Sciatic nerve (tissue), 2 donors: Measurements from ENCODE around the gene TICAM2. TPM values are rescaled to one million over a fixed set of nuclear protein-coding genes. Genes with fewer than 3 reads are reported as not detected.
"Not testable (repeated sequence)": the region's sequence is repeated elsewhere in the genome, so short reads cannot be mapped to it uniquely, and the experiment has no call there.

Experiments used
- ATAC-seq: fragments of 200-7000 bp; cut with Tn5 transposase; one replicate; pipeline ENCODE4 v1.9.1; 2020; ENCODE audit warnings: mild to moderate bottlenecking, moderate library complexity
- DNase-seq: peaks from one replicate; pipeline ENCODE4 v3.0.0-alpha.2; 2020; ENCODE audit warnings: low spot score
- intact Hi-C: fragments of 100-400 bp; cut with DNase I; formaldehyde crosslinking; loops from one replicate; pipeline ENCODE4 v1.14.2; 2022
- total RNA-seq: library from RNA; stranded (reverse); fragmentation: NEBNext Ultra II Directional; extraction: Animal tissue kit (Norgen Biotek cat#: 25700); gene quantifications from one replicate; pipeline ENCODE4 v1.2.1, GENCODE V29; 2021
- donor health status: DM: no; HTN: no; CAD: no.
- donor health status: DM: no; HTN: no; CAD: no.

Gene TICAM2, protein sequence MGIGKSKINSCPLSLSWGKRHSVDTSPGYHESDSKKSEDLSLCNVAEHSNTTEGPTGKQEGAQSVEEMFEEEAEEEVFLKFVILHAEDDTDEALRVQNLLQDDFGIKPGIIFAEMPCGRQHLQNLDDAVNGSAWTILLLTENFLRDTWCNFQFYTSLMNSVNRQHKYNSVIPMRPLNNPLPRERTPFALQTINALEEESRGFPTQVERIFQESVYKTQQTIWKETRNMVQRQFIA
- total RNA-seq: 5.9 TPM

DNA sequence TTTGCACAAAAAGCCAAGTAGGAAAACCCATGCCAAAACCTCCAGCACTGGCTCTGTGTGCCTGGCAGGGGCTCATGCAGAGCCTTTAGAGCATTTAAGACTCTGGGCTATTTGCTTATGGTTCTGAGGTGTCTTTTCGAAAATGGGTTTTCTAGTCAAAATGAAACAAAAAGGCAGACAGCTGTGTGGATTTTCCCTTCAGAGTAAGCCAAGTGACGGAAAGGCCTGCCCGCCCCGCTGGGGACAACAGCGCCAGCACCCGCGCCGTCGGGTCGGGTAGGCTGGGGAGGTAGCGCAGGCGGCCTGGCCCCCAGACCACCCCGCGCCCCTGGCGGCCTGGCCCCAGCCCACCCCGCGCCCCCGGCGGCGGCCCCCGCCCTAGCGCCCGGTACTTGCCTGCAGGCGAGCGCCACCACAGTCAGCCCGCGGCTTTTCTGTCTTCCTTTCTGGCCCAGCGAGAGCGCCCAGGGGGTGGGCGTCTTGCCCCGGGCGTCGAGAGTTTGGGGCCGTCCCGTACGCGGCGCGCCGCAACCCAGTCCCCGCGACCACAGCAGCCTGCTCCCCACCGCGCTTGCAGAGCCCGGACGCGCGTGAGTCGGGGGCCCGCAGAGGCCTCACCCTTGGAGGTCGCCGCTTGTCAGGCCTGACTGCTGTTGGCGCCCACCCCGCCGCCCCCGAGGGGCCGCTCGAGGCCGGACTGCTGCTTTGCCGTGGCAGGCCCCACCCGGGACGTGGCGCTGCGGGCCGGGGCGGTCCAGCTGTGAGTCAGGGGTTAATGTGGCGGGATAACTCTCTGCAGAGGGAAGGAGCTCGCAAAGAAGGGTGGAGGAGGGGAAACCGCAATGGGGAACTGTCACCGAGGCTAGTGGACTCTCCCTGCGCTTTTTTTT lies at the start of gene TICAM2:
Gene TICAM2, minus strand, starts transcription at position 779 of the 890 bp plus-strand sequence. CDS start 21,223 bp downstream, outside the sequence.
- peak; percentile 80 for DNase-seq
- intact Hi-C loops: no loop called here

DNA sequence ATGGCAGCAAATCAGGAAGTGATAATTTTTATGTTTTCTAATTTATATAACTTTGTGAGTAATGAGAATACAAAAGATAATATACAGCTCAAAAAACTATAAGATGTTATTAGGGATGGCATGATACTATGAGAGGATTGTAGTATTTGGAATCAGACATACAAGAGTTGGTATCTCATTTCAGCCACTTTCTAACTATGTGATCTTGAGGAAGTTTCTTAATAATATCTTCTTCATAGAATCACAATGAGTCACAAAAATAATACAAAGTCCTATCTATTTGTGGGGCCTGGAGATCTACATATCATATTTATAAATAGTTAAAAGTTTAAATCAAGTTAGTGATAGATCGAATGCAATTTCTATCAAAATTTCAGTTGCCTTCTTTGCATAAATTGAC lies 47.3 kb upstream of the TICAM2 start:
- DNase-seq (no peak), ATAC-seq (no peak)
- intact Hi-C loops: no loop called here

More for the DNA sequence above, at the start of gene TICAM2:
- ATAC-seq: peak; percentile 89

DNA sequence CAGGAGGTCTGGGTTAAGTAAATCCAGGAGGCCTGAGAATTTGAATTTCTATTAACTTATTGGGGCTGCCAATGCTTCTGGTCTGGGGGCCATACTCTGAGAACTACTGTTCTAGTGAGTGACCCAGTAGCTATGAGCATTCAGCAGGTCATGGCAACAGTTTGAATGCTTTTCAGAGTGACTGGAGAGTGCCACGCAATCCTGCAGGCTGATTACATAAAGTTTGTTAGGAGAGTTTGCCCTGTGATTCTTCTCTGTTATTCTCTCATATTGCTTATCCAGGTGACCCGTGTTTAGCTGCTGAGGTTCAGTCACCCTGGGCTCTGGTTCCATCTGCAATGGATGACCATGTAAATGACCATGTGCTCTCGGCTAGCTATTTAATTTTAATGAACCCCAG lies 45.8 kb upstream of the TICAM2 start:
- intact Hi-C loops: no loop called here
- ATAC-seq (no peak), DNase-seq (no peak)

DNA sequence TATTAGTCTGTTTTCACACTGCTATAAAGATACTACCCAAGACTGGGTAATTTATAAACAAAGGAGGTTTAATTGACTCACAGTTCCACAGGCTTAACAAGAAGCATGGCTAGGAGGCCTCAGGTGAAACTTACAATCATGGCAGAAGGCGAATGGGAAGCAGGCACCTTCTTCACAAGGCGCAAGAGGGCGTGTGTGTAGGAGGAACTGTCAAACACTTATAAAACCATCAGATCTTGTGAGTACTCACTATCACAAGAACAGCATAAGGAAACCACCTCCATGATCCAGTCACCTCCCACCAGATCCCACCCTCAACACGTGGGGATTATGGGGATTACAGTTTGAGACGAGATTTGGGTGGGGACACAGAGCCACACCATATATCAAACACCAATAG lies 43.1 kb upstream of the TICAM2 start:
- intact Hi-C loops, DNase-seq, ATAC-seq: not testable (repeated sequence)

DNA sequence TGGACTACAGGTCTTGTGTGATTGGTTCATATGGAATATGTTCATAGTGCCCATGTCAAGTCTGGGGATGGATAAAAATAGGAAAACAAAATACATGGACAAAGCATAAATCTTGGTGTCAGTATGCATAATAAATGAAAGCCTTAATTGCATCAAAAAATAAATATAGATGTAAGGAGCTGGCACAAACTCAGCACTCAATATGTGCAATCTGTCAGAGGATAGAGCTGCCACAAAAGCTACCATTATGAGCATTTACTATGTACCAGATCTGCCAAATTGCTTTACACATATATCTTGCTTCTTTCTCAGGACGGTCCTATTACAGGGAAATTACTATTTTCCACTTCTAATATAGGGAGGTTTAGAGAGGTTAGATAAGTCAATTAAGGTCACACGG lies 41.8 kb upstream of the TICAM2 start:
- ATAC-seq: no peak
- DNase-seq: no peak
- intact Hi-C loops: no loop called here

DNA sequence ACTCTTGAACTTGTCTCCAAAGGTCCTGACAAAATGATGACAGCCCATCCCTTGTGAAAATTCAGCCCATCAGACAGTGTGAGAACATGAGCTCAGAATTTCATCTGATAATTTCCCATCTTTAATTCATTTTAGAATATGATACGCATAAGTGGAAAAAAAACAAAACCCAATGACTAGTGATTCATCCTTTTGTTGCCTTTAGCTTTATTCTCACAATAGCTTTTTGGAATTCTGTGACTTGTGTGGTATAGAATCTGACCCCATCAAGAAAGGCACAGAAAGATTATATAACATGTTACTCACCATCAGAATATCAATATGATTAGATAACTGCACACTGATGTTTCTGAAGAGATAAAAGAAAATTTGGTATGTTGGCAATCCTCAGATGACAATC lies 39.7 kb upstream of the TICAM2 start:
- ATAC-seq (no peak), DNase-seq (no peak)
- intact Hi-C loops: no loop called here

DNA sequence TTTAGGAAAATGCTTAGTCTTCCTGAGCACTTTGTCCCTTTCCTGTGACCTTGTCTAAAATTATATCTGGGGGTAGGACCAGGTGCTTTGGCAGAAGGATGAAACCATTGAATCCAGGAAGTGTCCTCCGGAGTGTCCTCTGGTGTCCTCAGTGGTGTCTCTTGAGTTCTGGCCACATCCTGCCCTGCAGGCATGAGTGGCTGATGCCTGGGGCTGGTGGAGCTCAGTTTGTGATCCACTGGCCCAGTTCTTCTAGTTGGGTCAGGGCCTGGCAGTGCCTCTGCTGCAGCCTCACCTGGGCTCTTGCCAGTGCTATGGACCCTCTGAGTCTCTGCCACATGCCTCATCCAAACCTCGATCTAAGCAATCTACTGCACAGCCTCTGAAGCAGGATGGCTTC lies 38.0 kb upstream of the TICAM2 start:
- ATAC-seq: no peak
- intact Hi-C loops: no loop called here
- no peak for DNase-seq

DNA sequence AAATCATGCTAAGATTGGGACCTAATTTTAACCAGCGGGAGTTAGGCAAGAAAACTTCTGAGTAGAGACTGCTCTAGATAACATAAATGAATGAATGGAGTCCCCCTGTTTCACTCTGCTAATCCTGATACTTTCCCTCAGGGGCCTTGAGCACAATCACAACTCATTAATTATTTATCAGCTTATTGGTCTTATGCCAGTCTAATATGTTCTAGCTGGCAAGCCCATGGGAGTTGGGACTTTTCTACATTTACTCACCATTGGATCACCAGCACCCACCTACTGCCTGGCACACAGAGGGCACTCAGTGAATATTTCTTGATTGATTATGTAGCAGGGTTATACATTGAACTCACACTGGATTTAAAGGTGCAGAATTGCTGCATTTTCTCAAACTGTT lies 37.1 kb upstream of the TICAM2 start:
- no peak for ATAC-seq
- DNase-seq: no peak
- intact Hi-C loops: no loop called here

DNA sequence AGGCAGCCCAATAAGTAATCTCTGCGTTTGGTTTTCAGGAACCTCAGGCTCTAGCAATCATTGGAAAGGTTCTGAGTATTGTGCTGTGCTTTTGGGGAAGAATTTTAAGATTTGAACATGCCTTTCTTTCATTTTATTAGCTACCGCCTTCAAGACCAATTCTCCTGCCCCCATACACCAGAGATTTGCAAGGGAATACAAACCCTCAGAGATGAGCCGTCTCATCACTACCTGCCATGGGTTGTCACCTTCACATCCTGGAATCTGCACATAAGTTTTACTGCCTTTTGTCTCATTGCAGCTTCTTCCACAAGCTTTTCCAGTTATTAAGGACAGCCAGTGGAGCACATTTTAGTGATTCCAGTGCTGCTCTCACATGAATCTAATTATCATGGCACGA lies 35.2 kb upstream of the TICAM2 start:
- no peak for ATAC-seq
- intact Hi-C loops: no loop called here
- DNase-seq: no peak

DNA sequence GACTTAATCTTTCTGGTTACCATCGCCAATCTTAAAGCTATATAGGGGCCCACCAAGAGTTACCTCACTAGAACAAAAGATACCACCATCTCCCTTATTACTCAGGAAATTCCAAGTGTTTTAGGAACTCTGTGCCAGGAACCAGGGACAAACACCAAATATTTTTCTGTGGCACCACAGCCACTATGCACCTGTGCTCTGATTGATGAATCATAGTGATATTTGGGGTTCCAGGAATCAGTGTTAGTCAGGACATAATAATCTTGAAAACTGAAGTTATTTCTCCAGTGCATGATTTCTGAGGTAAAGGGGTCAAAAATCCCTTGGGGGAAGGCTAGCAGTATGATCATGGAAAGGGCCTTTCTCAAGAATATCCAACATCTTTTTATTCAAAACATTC lies 33.7 kb upstream of the TICAM2 start:
- ATAC-seq: no peak

DNA sequence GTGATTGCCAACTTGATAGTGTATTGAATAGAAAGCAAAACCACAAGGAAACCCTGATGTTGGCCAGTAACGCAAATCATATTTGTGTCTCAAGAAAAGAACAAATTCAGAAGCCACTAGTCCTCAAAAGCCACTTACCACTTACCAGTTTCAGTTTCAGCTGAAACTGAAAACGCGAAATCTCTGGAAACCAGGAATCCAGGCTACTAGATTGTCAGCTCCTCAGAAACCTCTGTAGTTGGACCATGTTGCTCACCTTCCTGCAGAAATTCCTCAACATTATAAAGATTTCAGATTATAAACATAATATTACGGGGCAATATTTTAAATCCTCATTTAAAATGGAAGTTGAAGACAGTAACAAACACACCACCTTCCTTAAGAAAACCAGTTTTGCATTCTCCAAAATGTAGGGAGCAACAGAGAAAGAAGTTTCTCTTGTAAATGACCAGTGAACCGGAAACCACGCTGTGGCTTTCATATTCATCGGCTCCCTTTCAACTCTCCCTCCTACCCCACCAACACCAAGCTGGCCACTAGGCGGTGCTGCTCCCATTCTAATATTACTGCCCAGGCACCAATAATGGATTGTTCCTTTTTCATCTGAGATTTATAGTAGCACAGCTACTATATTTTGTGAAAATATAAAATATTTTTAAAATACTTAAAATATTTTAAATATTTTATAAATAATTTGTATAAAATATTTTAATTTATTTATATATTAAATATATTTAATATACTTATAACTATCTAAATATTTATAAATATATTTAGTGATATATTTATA lies 32.3 kb upstream of the TICAM2 start:
- ATAC-seq: peak; percentile 98

More for the DNA sequence above, 33.7 kb upstream of the TICAM2 start:
- intact Hi-C loops: no loop called here
- DNase-seq: no peak

DNA sequence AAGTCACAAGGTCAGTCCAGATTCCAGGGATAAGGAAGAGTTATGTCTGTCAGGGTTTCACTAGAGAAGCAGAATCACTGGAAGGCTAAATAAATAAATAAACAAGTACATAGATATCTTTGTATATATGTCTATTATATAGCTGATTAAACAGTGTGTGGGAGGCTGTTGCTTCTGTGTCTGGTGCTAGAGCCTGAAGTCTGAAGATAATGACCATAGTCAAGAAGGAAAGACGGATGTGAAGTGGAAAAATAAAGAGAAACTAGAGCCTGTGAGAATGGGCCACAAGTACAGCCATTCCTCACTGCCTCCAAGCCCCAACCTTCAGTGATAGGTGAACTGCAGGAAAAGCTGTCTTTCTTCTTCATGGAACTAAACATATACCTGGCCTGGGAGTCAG lies 27.6 kb upstream of the TICAM2 start:
- intact Hi-C loops: loop anchor here (5.0 kb wide), 1 partner anchor 207 kb away; no protein-coding TSS in a partner anchor
- DNase-seq (no peak), ATAC-seq (no peak)

More for the DNA sequence above, 32.3 kb upstream of the TICAM2 start:
- intact Hi-C loops: loop anchor here (5.0 kb wide), 1 partner anchor 203 kb away; no protein-coding TSS in a partner anchor
- DNase-seq: peak; percentile 97

DNA sequence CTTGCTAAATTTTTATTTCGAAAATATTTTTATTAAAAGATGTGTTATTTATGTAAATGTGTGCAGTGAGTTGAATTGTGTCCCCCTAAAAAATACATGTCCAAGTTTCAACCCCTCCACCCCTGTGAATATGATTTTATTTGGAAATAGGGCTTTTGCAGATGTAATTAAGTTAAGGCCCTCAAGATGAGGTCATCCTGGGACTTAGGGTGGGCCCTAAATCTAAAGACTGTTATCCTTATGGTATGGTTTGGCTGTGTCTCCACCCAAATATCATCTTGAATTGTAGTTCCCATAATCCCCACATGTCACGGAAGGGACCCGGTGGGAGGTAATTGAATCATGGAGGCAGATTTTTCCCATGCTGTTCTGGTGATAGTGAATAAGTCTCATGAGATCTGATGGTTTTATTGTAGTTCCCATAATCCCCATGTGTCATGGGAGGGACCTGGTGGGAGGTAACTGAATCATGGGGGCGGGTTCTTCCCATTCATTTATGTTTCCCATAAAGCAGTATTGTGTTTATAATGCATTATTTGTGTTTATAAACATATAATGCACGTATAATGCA lies 25.1 kb upstream of the TICAM2 start:
- ATAC-seq: no peak
- DNase-seq: no peak
- intact Hi-C loops: no loop called here

DNA sequence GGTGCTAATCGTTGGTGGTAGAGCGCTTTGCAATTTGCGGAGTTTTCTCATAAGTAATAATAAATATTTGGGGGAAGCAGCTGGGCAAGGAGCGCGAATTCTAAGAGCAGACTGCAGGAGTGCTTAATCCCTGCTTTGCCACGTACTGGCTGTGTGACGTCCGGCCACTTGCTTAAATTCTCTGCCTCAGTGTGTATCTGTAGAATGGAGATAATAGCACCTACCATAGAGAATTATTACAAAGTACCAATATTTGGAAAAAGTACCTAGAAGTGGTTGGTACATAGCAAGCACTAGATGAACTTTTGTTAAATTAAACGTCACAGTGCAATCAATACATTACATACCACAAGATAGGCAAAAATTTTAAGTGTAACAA lies 24.2 kb upstream of the TICAM2 start:
- no peak for DNase-seq
- intact Hi-C loops: no loop called here
- ATAC-seq: peak; percentile 52

DNA sequence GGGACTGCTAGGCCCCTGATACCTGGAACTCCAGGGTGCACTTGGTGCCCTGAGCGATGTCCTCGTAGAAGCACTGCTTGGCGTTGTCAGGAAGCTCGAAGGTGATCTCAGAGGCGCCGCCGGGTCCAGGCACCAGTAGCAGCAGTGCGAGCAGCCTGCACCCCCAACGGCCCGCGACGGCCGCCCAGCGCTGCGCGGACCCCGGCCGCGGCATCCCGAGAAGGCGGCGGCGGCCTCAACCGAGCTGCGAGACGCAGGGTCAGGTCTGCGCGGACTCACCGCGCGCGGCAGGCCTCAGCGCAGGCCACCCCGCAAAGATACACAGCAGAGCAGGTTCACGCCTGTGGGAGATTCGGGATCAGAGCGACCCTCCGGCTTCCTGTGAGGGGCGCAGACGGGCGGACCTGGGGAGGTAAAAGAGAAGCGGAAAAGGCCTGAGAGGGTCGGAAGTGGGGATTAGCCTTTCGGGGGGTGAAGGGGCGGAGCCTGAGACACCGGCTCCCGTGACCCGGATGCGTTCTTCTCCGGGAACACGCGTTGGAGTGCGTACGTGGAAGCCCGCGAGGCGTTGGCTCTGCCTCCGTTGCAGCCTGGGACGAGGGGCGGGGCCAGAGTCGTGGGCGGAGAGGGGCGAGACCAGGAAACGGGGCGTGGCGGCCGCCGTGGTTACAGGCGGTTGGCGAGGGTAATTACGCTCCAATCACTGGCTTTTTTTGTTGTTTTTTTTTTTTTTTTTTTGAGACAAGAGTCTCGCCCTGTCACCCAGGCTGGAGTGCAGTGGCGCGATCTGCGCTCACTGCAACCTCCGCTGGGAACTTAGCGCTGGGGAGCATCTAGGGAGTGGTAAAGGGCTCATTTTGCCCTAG lies 23.5 kb upstream of the TICAM2 start, which contains the start of gene TMED7:
Gene TMED7, minus strand, starts transcription at position 458 of the 866 bp plus-strand sequence. Its CDS starts 244 bp downstream, at position 214.
- peak; percentile 100 for ATAC-seq
- peak; percentile 100 for DNase-seq
- intact Hi-C loops: no loop called here

DNA sequence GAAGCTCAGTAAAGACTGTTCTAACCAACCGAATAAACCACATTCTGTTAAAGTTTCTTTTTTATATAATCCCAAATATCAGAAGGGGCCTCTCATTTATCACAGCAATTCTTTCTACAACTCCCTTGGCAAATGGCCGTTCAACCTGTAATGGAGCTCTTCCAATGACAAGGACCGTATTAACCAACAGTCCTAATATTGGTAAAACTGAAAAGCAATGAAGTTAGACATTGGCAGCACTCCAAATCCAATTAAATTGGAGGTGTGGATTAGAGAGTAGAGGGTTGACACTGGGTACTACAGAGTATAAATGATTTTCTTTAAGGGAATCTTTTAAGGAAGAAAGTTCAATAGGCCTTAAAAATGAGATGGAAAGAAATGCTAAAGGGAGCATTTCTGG lies 22.7 kb upstream of the TICAM2 start:
- intact Hi-C loops: no loop called here

DNA sequence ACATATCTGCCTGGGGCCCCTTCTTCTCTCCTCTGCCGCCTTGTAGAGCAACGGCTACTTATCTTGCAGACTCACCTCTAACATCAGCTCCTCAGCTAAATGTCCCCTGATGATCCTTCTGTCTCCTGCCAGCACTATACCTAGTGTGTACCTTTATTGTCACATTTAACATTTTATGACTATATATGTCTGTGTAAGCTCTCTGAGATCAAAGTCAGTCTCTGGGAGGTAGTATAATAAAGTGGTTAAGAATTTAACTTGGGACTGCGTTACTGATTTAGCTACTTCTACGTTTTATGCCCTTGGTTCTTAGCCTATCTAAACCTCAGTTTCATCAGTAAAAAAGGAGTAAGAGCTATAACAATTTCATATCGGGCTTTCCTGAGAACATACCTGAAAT lies 21.4 kb upstream of the TICAM2 start:
- ATAC-seq (no peak), DNase-seq (no peak)
- intact Hi-C loops: no loop called here

More for the DNA sequence above, 22.7 kb upstream of the TICAM2 start:
- no peak for DNase-seq
- ATAC-seq: no peak

DNA sequence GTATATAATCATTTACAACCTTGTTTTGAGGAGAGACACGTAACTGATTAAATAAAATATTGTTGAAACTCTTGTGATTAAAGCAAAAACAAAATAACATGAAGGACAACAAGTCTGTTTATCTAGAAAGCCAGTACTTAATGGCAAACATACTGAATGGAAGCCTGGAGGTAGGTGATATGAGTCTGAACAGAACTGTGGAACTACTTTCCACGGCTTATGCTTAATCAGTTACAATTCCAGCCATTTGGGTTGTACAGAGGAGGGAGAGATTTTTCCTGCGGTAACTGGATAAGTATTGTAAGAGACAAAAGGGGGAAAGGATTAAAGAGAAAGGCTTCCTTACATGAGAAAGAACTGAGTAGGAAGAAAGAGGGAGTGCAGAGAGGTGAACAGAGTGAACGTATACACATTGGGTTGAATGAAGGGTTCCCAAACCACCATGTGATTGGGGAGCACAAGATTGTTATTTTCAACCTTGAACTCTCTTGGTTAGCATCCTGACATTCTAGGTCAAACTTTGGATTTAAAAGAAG lies 19.2 kb upstream of the TICAM2 start:
- DNase-seq: no peak
- intact Hi-C loops: no loop called here
- no peak for ATAC-seq
